HG02798 (cell line): ENCODE results near the gene KIF3B.
"Not testable (repeated sequence)": the region's sequence is repeated elsewhere in the genome, so short reads cannot be mapped to it uniquely, and the experiment has no call there.

Source experiments
- ATAC-seq: cut with Tn5 transposase; IDR thresholded peaks from one replicate; pipeline ENCODE4 v1.9.1; 2021; ENCODE audit warnings: mild to moderate bottlenecking; ENCODE audit not compliant: unreplicated experiment, poor library complexity

Gene KIF3B

DNA sequence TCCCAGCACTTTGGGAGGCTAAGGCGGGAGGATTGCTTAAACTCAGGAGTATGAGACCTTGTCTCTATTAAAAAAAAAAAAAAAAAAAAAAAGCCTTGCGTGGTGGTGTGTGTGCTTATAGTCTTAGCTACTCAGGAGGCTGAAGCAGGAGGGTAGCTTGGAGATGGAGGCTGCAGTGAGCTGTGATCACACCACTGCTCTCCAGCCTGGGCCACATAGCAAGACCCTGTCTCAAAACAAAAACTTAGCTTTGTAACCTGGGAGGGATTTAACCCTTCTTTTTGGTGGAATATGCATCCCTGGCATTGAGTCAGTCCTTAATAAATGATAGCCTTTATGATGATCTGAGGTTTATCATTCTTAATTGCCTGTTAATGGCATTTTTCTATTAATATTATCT is 93.4 kb downstream of the KIF3B start:
- ATAC-seq: no peak

DNA sequence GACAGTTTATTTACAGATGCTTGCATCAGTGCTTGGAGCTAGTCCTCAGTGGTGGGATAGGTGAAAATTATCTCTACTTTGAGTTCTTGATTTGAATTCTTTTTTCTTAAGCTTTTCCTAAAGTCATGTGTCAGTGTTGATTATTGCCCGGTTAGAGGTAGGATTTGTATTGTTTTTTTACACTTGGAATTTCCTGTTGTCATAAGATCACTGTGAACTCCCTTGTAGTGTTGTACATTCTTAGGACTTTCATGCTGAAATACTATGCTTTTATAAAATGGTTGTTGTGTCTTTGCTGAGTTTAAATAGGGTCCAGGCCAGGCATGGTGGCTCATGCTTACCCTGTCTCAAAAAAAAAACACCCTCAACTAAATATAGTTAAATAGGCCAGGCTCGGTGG is 101.0 kb downstream of the KIF3B start:
- ATAC-seq: no peak

DNA sequence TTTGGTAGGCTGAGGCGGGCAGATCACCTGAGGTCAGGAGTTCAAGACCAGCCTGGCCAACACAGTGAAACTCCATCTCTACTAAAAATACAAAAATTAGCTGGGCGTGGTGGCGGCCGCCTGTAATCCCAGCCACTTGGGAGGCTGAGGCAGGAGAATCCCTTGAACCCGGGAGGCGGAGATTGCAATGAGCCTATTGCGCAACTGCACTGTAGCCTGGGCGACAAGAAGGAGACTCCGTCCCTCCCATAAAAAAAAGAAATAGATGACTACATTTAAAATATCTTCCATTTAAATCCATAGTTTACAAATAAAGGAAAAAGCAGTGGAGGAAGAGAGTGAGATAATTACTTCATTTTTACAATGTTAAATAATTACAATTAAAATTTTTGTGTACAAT is 102.6 kb downstream of the KIF3B start:
- ATAC-seq: not testable (repeated sequence)

DNA sequence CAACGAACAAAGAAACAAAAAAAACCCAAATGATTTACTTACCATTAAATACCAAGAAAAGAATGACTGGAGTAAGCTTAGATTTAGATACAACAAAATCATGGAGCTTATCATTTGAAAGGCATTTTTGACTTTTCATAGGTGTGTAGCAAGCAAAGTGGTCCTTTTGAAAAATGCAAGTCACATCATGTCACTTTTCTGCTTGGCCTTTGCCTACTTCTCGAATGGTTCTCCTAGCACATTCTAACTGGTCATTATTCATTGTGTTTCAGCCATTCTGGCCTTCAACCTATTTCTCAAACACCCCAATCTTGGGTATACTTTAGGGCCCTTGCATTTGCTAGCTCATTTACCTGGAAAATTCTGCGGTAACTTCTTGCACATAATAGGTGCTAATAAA is 103.3 kb downstream of the KIF3B start:
- ATAC-seq: no peak

DNA sequence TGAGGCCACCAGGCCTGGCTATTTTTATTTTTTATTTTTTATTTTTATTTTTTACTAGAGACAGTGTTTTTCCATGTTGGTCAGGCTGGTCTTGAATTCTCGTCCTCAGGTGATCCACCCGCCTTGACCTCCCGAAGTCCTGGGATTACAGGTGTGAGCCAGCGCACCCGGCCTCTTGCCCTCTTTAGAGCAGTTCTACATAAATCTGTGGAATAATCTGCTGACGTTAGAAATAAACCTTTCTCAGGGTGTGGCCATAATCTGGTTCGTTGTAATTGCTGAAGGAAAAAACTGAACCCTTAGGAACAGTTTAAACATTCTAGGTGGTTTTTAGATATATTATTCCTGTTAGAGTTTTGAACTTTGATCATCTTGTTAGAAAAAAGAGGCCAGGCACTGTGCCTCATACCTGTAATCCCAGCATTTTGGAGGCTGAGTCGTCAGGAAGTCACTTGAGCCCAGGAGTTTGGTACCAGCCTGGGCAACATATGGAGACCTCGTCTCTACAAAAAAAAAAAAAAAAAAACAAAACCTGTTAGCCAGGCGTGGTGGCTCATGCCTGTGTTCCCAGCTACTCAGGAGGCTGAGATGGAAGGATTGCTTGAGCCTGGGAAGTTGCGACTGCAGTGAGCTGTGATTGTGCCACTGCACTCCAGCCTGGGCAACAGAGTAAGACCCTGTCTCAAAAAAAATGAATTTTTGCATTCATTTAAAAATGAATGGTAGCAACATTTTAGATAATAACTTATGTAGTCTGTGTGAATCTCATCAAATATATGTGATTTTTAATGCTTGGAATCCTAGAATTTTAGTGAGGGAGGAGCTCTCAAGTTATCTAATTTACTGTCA is 104.9 kb downstream of the KIF3B start:
- no peak for ATAC-seq

DNA sequence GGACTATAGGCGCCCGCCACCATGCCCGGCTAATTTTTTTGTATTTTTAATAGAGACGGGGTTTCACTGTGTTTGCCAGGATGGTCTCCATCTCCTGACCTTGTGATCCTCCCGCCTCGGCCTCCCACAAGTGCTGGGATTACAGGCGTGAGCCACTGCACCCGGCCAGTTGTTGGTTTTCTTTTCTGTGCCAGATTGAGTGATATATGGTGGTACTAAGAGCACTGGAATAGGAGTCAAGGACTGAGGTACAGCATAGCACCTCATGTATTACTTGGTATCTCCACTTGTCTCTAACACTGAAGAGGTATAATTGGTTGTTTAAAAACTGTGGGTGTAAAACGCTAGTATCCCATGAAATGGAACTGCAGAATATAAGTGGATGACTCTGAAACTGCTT is 106.0 kb downstream of the KIF3B start:
- not testable (repeated sequence) for ATAC-seq
